ENCODE measurements around the gene IFT74. TPM values are rescaled to one million over a fixed set of nuclear protein-coding genes. Genes with fewer than 3 reads are reported as not detected.

Gene IFT74
- total RNA-seq, 4 donors from 2014 or later, result 4.9 to 15.2 (median 13.0) TPM

GRCh38 chr9:27094640-27095298 is 138.6 kb downstream of the IFT74 start:
- Histone ChIP-seq H3K36me3 (no peaks in the 10 kb centered on the region), H3K27me3 (no peaks in the 10 kb centered on the region), H3K9me3 (no peaks in the 10 kb centered on the region), H3K4me1 (no peaks in the 10 kb centered on the region), H3K4me3 (no peak overlapping the region), H3K27ac (no peak overlapping the region)
- ATAC-seq (no peak), DNase-seq (no peak)
- intact Hi-C loops (cut with DNase I; ENCODE audit: low total_unique reads), result no loop called here
- in situ Hi-C loops (cut with MboI; ENCODE audit: low sequenced_read_pairs in 4 of 4), result no loop called here
- TF ChIP-seq CTCF (IDR thresholded peaks at IDR 0.05 in 4 of 5, conservative IDR thresholded peaks at IDR 0.05 in 1 of 5) (no peak), POLR2A (IDR thresholded peaks at IDR 0.05) (no peak)

- TF ChIP-seq CTCF (IDR thresholded peaks at IDR 0.05 in 4 of 5, conservative IDR thresholded peaks at IDR 0.05 in 1 of 5), result no peak
- TF ChIP-seq POLR2A (IDR thresholded peaks at IDR 0.05), result no peak
- Histone ChIP-seq H3K4me1 (no peaks in the 10 kb centered on the region), H3K27ac (no peak overlapping the region), H3K4me3 (no peak overlapping the region), H3K9me3 (no peaks in the 10 kb centered on the region), H3K27me3 (no peaks in the 10 kb centered on the region), H3K36me3 (no peaks in the 10 kb centered on the region)
- DNase-seq (no peak), ATAC-seq (no peak)
- intact Hi-C loops (cut with DNase I; ENCODE audit: low total_unique reads) (no loop called here), in situ Hi-C loops (cut with MboI; ENCODE audit: low sequenced_read_pairs in 4 of 4) (no loop called here)
Measured at GRCh38 chr9:27107241-27107640, 151.0 kb downstream of the IFT74 start.

- in situ Hi-C loops (cut with MboI; ENCODE audit: low sequenced_read_pairs in 4 of 4), result no loop called here
- peak within 1 kb of the TSS; percentile 48 to 74 (median 68) for H3K27ac ChIP-seq
Measured at GRCh38 chr9:27108981-27109541, 152.8 kb downstream of the IFT74 start, which contains the start of gene TEK. TSS of gene TEK (plus strand) at chr9:27109225. CDS start at chr9:27109591, 366 bp downstream.

GRCh38 chr9:27109621-27110020 is 153.4 kb downstream of the IFT74 start:
- Histone ChIP-seq H3K9me3 (no peaks in the 10 kb centered on the region), H3K4me3 (peak overlapping the region; percentile 40 to 50 (median 42)), H3K27me3 (no peaks in the 10 kb centered on the region), H3K4me1 (no peaks in the 10 kb centered on the region), H3K36me3 (no peaks in the 10 kb centered on the region), H3K27ac (peak overlapping the region; percentile 48 to 74 (median 68))
- no peak for TF ChIP-seq POLR2A (IDR thresholded peaks at IDR 0.05)
- TF ChIP-seq CTCF (IDR thresholded peaks at IDR 0.05 in 4 of 5, conservative IDR thresholded peaks at IDR 0.05 in 1 of 5), result no peak
- intact Hi-C loops (cut with DNase I; ENCODE audit: low total_unique reads) (loop anchor here (10.0 kb wide), 1 partner anchor 85 kb away; no protein-coding TSS in a partner anchor), in situ Hi-C loops (cut with MboI; ENCODE audit: low sequenced_read_pairs in 4 of 4) (no loop called here)
- DNase-seq (no peak), ATAC-seq (no peak)

More at GRCh38 chr9:27108981-27109541, 152.8 kb downstream of the IFT74 start, which contains the start of gene TEK:
- H3K4me3 ChIP-seq, result peak within 1 kb of the TSS; percentile 40 to 50 (median 42)
- H3K36me3 ChIP-seq, result no peaks in the 10 kb centered on the region
- no peaks in the 10 kb centered on the region for H3K4me1 ChIP-seq
- intact Hi-C loops (cut with DNase I; ENCODE audit: low total_unique reads), result no loop called here
- DNase-seq (no peak), ATAC-seq (peak in 1 of 2 donors; percentile 10)
- H3K27me3 ChIP-seq, result no peaks in the 10 kb centered on the region
- TF ChIP-seq CTCF (IDR thresholded peaks at IDR 0.05 in 4 of 5, conservative IDR thresholded peaks at IDR 0.05 in 1 of 5), result no peak
- peak in 1 of 2 donors; percentile 20 for TF ChIP-seq POLR2A (IDR thresholded peaks at IDR 0.05)
- no peaks in the 10 kb centered on the region for H3K9me3 ChIP-seq
